IMR-90 (cell line): ENCODE data around the gene IL13RA1.

ENCODE experiments used
- CEBPB ChIP-seq: IDR thresholded peaks from 2 replicates; pipeline ENCODE4 v1.6.1; 2012; ENCODE audit warnings: low read depth, low read length, improper control_type of control experiment
- CHD1 ChIP-seq: IDR thresholded peaks from 2 replicates; pipeline ENCODE4 v1.6.1; 2012; ENCODE audit warnings: low read depth, low read length, improper control_type of control experiment
- CTCF ChIP-seq: conservative IDR thresholded peaks from 2 replicates; pipeline ENCODE4 v1.5.1; 2012; ENCODE audit warnings: mild to moderate bottlenecking, low read depth, low read length, improper control_type of control experiment
- ELK1 ChIP-seq: fragments of 150-350 bp; IDR thresholded peaks from 2 replicates; pipeline ENCODE4 v1.6.1; 2016; ENCODE audit warnings: low read depth, mild to moderate bottlenecking, low read length, moderate library complexity, borderline replicate concordance
- FOS ChIP-seq: fragments of 150-350 bp; IDR thresholded peaks from 2 replicates; pipeline ENCODE4 v1.6.1; 2016; ENCODE audit warnings: low read depth, low read length
- MAZ ChIP-seq: IDR thresholded peaks from 2 replicates; pipeline ENCODE4 v1.6.1; 2012; ENCODE audit warnings: low read depth, mild to moderate bottlenecking, low read length, improper control_type of control experiment, moderate library complexity, borderline replicate concordance
- POLR2A ChIP-seq: IDR thresholded peaks from 2 replicates; pipeline ENCODE4 v1.6.1; 2012; ENCODE audit warnings: mild to moderate bottlenecking, low read depth, low read length
- USF2 ChIP-seq: fragments of 150-350 bp; IDR thresholded peaks from 2 replicates; pipeline ENCODE4 v1.6.1; 2017; ENCODE audit warnings: mild to moderate bottlenecking, antibody characterized with exemption, low read length, low read depth

GRCh38 chrX:118773782-118774181, 46.4 kb downstream of the IL13RA1 start:
- TF ChIP-seq CTCF: no peak
- TF ChIP-seq CEBPB: no peak
- no peak for TF ChIP-seq MAZ
- TF ChIP-seq FOS: no peak
- no peak for TF ChIP-seq CHD1
- no peak for TF ChIP-seq POLR2A
- TF ChIP-seq USF2: no peak
- TF ChIP-seq ELK1: no peak
